BE2C (cell line): ENCODE measurements around the gene NTRK2.

Experiments
- DNase-seq: peaks from one replicate; pipeline ENCODE4 v3.0.0-alpha.2; 2020
- H3K27me3 ChIP-seq: fragments of 250-450 bp; sonication (Bioruptor Pico); 2 replicates; pipeline ENCODE4 v1.5.1; 2020; ENCODE audit warnings: mild to moderate bottlenecking
- H3K36me3 ChIP-seq: fragments of 250-450 bp; sonication (Bioruptor Pico); 2 replicates; pipeline ENCODE4 v1.5.1; 2020; ENCODE audit warnings: mild to moderate bottlenecking
- H3K4me1 ChIP-seq: fragments of 250-450 bp; sonication (Bioruptor Pico); 2 replicates; pipeline ENCODE4 v1.5.1; 2020
- H3K4me3 ChIP-seq: 2 replicates; pipeline ENCODE4 v1.5.1; 2011; ENCODE audit warnings: low read depth, low read length
- H3K9me3 ChIP-seq: fragments of 250-450 bp; sonication (Bioruptor Pico); 2 replicates; pipeline ENCODE4 v1.5.1; 2020
- TF ChIP-seq, protein P1 (sequence below): IDR thresholded peaks from 2 replicates; pipeline ENCODE4 v1.5.1; 2012; ENCODE audit warnings: mild to moderate bottlenecking, low read depth, low read length

The NTRK2 gene

DNA sequence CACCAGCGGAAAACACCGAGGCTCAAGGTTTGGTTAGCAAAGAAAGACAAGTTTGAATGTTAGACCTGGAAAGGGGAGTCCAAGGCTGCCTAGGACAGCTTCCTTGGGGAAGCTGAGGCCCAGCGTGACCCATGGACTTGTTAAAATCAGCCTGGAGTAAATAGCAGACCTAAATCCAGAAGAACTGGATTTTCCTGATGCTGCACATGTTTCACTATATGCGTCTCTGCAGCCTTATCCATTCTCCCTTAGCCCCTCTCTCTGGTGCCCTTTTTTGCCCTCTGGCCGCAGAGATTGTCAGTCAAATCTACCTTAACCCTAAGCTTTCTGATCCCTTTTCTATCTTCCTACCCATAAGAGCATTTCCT, 119.9 kb downstream of the NTRK2 start:
- Histone ChIP-seq H3K4me3 (no peak overlapping the region), H3K4me1 (no peaks in the 10 kb centered on the region), H3K27me3 (no peaks in the 10 kb centered on the region), H3K9me3 (no peaks in the 10 kb centered on the region), H3K36me3 (no peaks in the 10 kb centered on the region)
- TF ChIP-seq, protein P1, sequence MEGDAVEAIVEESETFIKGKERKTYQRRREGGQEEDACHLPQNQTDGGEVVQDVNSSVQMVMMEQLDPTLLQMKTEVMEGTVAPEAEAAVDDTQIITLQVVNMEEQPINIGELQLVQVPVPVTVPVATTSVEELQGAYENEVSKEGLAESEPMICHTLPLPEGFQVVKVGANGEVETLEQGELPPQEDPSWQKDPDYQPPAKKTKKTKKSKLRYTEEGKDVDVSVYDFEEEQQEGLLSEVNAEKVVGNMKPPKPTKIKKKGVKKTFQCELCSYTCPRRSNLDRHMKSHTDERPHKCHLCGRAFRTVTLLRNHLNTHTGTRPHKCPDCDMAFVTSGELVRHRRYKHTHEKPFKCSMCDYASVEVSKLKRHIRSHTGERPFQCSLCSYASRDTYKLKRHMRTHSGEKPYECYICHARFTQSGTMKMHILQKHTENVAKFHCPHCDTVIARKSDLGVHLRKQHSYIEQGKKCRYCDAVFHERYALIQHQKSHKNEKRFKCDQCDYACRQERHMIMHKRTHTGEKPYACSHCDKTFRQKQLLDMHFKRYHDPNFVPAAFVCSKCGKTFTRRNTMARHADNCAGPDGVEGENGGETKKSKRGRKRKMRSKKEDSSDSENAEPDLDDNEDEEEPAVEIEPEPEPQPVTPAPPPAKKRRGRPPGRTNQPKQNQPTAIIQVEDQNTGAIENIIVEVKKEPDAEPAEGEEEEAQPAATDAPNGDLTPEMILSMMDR = no peak
- DNase-seq = no peak

DNA sequence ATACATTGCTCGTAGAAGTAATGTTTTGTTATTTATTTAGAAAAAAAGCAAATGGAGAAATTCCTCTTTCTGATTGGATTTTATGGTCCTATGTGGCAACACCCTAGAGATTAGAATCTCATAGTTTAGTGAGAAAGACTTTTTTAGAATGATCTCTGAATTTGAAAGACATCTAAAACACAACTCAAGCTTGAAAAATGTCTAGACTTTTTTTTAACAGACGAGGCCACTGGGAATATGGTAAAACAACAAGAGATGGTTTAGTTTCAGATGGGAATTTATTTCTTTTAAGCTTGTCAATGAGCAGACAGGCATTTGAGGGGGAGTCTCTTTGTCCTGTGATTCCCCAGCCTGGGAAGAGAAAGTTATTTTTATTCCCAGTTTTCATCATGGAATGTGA, 122.1 kb downstream of the NTRK2 start:
- no peaks in the 10 kb centered on the region for H3K9me3 ChIP-seq
- H3K4me1 ChIP-seq = no peaks in the 10 kb centered on the region
- no peak overlapping the region for H3K4me3 ChIP-seq
- H3K36me3 ChIP-seq = no peaks in the 10 kb centered on the region
- no peaks in the 10 kb centered on the region for H3K27me3 ChIP-seq
- DNase-seq = no peak
- TF ChIP-seq, protein P1 = no peak

DNA sequence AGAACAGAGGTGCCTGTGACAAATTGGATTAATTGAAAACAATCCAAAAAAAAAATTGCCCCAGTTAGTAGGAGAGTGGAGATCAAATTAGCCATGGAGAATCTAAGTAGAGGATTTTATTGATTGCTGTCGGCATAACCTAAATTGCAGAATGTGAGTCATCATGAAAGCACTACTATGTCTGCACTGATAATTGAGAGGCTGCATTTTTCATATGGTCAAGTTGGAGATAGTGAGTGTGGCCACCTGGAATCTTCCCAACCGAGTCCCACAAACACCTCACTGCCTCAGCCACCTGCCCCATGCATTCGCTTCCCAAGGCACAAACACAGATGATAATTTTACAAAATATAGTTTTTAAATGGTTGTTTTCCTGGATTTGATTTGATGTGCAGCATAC, 123.7 kb downstream of the NTRK2 start:
- H3K36me3 ChIP-seq = no peaks in the 10 kb centered on the region
- H3K27me3 ChIP-seq = no peaks in the 10 kb centered on the region
- H3K4me3 ChIP-seq = no peak overlapping the region
- TF ChIP-seq, protein P1 = no peak
- H3K4me1 ChIP-seq = no peaks in the 10 kb centered on the region
- H3K9me3 ChIP-seq = no peaks in the 10 kb centered on the region
- DNase-seq = no peak

DNA sequence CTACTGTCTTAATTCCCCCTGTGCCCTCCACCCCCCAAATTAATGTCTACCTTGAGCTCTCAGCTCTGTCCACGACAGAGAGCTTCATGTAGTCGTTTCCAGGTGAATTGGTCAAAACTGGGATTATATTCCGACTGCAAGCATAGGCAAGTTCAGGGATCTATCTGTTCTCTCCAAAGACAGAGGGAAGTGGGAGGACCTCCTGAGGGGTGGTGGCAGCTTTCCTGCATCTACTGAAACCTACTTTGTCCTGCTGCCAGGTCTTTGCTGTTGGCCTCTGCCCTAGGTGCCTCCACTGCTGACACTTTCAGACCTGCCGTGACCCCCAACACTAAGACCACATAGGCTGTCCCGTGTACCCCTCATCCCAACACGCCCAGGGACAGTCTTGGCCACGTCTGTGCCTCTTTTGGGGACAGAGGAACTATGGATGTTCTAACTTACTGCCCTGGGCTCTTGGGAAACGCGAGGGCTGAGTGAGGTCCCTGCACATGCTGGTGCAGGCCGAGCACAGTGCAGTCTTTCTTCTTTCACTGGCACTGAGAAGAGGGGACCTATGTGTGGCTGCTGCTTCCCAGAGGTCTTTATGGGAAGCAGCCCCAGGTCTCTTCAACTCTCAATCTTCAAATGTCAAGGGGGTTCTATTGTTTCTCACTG, 125.6 kb downstream of the NTRK2 start:
- Histone ChIP-seq H3K4me3 (no peak overlapping the region), H3K36me3 (no peaks in the 10 kb centered on the region), H3K4me1 (no peaks in the 10 kb centered on the region), H3K27me3 (no peaks in the 10 kb centered on the region), H3K9me3 (no peaks in the 10 kb centered on the region)
- TF ChIP-seq, protein P1 = no peak
- no peak for DNase-seq

DNA sequence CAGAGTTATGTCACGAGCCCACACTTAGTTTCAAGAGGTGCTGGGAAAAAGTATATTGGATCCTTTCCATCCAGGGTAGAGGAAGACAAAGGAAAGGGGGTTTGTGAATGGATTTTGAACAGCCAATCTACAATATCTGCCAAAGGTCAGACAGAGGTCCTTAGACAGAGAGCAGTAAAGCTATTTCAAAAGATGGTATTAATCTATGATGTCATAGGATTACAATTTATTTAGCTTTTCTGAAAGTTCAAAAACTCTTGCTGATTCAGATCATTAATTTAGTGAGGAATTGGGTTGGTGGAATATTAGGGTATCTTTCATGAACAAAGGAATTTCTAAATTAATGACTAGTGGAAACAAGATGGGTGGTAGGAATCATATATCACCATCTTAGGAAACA, 126.9 kb downstream of the NTRK2 start:
- H3K4me1 ChIP-seq = no peaks in the 10 kb centered on the region
- H3K36me3 ChIP-seq = no peaks in the 10 kb centered on the region
- H3K4me3 ChIP-seq = no peak overlapping the region
- TF ChIP-seq, protein P1 = no peak
- H3K27me3 ChIP-seq = no peaks in the 10 kb centered on the region
- no peaks in the 10 kb centered on the region; the same call in 1 of the 2 replicates for H3K9me3 ChIP-seq
- no peak for DNase-seq

DNA sequence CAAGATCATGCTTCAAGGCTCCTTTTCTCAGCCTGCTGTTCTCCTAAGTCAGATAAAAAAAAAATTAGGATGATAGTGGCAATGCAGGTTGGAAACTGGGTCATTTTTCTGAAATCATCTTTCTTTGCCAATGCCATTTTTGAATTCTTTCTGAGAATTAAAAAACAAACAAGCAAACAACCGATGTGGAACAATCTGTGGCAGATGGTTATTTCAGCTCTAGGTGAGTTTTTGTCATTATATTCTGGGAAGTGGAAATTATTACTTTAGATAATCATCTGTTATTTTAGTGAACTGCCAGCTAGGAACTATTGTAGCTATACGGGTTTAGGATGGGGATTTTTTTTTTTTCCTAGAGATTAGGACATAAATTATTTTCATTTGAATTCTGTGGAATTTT, 129.7 kb downstream of the NTRK2 start:
- TF ChIP-seq, protein P1 = no peak
- H3K36me3 ChIP-seq = no peaks in the 10 kb centered on the region
- no peaks in the 10 kb centered on the region; the same call in 1 of the 2 replicates for H3K9me3 ChIP-seq

More for the DNA sequence above, 129.7 kb downstream of the NTRK2 start:
- no peak overlapping the region for H3K4me3 ChIP-seq
- no peaks in the 10 kb centered on the region for H3K4me1 ChIP-seq
- no peaks in the 10 kb centered on the region for H3K27me3 ChIP-seq
- no peak for DNase-seq
